D721Med (cell line): Measurements from ENCODE around the gene ACSM2A.
"Not testable (repeated sequence)": the region's sequence is repeated elsewhere in the genome, so short reads cannot be mapped to it uniquely, and the experiment has no call there.

ENCODE experiments used
- DNase-seq: peaks from one replicate; pipeline ENCODE4 v3.0.0; 2011; ENCODE audit warnings: low spot score; ENCODE audit not compliant: insufficient read length
- FAIRE-seq: peaks from 2 replicates; lab custom pipeline; 2011; peaks lifted over from hg19 to GRCh38; lab: Jason Lieb, UNC
- TF ChIP-seq, protein P1 (sequence below): IDR thresholded peaks from 2 replicates; pipeline ENCODE4 v1.5.1; 2012; ENCODE audit warnings: mild to moderate bottlenecking, control low read depth; ENCODE audit not compliant: insufficient read depth; ENCODE audit errors: missing control alignments

The ACSM2A gene

DNA sequence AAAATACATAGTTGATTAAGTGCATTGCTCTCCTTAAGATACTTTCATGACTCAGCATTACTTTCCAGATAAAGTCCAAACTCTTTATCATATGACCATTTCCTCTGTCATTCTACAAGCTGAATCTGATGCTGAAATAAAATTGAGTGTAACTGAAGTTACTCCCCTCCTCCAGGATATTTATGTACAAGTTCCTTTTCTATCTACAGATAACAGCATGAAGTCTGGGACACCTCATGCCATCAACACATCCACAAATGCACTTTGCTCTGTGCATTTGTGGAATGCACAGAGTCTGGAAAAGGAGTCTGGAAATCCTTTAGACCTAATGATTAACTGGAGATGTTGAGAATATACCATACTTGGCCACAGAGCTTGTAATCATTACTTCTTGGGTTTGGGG is 64.4 kb downstream of the ACSM2A start:
- no peak for DNase-seq
- TF ChIP-seq, protein P1, sequence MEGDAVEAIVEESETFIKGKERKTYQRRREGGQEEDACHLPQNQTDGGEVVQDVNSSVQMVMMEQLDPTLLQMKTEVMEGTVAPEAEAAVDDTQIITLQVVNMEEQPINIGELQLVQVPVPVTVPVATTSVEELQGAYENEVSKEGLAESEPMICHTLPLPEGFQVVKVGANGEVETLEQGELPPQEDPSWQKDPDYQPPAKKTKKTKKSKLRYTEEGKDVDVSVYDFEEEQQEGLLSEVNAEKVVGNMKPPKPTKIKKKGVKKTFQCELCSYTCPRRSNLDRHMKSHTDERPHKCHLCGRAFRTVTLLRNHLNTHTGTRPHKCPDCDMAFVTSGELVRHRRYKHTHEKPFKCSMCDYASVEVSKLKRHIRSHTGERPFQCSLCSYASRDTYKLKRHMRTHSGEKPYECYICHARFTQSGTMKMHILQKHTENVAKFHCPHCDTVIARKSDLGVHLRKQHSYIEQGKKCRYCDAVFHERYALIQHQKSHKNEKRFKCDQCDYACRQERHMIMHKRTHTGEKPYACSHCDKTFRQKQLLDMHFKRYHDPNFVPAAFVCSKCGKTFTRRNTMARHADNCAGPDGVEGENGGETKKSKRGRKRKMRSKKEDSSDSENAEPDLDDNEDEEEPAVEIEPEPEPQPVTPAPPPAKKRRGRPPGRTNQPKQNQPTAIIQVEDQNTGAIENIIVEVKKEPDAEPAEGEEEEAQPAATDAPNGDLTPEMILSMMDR, result no peak
- no peak for FAIRE-seq

DNA sequence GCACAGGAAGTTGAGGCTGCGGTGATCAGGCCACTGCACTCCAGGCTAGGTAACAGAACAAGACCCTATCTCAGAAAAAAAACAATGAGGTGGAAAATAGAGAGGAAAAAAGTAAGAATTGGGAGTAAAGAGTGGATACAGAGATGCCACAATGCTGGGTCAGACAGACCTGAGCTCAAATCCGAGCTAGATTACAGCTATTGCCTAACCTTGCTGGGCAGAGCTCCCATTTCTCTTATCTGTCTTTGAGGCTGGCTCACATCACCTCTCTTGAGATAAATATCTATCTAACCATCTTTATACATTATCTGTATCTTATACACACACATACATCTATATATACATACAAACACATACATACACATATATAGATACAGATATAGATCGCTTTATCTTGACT is 65.8 kb downstream of the ACSM2A start:
- no peak for FAIRE-seq
- DNase-seq, result no peak
- TF ChIP-seq, protein P1, result no peak

DNA sequence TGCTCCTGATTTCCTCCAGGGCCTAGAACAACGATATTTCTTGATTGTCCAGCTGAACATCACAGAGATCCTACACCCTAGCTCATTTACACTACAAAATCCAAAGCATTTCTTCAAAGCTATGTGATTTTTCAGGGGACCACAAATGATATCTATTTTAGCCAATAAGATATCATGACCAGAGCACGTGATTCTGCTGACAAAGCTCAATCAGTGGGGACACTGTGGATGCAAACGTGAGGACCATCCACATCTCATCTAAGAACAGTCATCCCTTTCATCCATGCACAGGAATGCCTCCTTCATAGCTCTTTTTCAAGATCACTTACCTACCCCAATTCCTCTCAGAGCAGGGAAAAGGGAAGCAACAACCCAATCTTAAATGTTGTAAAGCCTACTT is 67.9 kb downstream of the ACSM2A start:
- FAIRE-seq (no peak), DNase-seq (no peak)
- TF ChIP-seq, protein P1, result no peak

DNA sequence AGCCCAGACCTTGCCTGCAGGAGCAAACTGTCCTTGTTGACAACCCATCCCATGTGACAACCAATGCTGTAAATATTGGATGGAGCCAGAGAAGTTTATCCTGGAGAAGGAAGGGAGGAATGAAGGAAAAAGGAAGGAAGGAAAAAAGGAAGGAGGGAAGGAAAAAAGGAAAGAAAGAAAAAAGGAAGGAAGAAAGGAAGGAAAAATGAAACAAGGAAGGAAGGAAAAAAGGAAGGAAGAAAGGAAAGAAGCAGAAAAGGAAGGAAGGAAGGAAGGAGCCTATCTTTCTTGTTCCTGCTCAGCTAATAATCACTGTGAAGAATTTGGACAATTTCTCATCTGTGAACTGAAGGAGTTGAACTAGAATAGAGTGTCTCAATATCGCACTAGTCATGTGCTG is 68.8 kb downstream of the ACSM2A start:
- DNase-seq (no peak), FAIRE-seq (no peak)
- TF ChIP-seq, protein P1, result no peak

DNA sequence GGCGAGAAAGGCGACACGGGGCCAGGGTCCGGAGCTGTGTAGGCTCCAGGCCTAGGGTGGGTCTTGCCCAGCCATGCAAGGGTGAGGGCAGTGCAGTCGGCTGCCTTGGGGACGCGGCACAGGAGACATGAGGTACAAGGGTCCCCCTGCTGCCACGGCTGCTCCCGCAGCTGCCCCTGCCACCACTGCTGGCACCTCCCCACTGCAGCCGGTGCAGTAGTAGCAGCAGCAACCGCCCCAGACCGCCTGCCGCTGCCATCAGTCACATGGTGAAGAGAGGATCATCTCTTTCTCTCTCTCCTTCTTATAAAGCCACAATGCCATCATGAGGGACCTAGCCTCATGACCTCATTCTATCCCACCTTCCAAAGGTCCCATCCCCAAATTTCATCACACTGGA is 80.5 kb downstream of the ACSM2A start:
- DNase-seq, FAIRE-seq: not testable (repeated sequence)

DNA sequence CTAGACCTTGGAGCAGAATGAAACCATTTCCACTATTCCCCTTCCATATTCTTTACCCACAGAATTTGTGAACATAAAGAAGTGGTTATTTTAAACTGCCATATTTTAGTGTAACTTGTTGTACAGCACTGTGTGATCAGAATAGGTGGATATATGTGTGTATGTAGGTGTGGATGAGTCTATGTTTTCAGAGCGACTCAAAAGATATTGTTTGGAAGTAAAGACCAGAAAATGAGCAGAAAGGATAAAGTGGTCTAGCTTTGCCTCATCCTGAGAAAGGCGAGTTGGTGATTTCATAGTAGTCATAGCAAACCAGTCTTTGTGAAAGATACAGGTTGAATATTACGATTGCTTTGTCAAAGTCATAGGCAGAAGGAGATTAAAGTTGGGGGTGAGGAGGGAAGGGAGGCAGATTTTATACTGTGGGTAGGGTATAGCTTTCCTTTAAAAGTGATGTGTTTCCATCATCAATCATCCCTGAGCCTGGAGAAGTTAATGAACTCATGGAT is 81.0 kb downstream of the ACSM2A start:
- not testable (repeated sequence) for DNase-seq, FAIRE-seq

DNA sequence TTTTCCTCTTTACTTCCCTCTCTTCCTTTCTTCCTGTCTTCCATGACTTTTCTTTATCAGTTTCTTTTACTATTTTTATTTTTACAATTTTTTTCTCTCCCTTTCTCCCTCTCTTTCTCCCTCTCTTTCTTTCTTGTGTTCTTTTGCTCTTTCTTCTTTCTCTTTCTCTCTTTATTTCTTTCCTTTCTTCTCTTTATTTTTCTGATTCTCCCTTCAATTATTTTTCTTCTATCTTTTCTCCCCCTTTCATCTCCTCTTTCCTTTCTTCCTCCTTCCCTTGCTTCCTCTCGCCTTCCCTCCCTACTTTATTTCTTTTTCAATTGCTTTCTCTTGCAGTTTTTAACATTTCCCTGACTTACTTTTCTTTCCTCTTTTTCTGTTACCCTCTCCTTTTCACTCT is 85.3 kb downstream of the ACSM2A start:
- FAIRE-seq, DNase-seq: not testable (repeated sequence)
